K562 (cell line): ENCODE results near the gene MACROD2. TPM values are rescaled to one million over a fixed set of nuclear protein-coding genes. Genes with fewer than 3 reads are reported as not detected.

Experiments used
- ATAC-seq: fragments of 200-7000 bp; cut with Tn5 transposase; 3 replicates; pipeline ENCODE4 v1.9.1; 2020; ENCODE audit warnings: moderate library complexity
- BruUV-seq: library from RNA; stranded (reverse); fragments of 400-500 nt; replicated peaks from 2 replicates; lab custom pipeline; 2021; lab: Mats Ljungman, UMichigan
- CTCF ChIA-PET: fragments of 300-600 bp; formaldehyde crosslinking; extraction: SDS; loops from one replicate; lab custom pipeline; 2021; ENCODE audit warnings: low intra/inter-chr PET ratio; lab: Yijun Ruan, JAX
- POLR2A ChIA-PET: fragments of 300-600, 350-650 bp; sonication (Branson Sonifier 250); formaldehyde crosslinking; extraction: SDS; loops from one replicate; lab custom pipeline; 2021; ENCODE audit warnings: antibody characterized with exemption, inconsistent platforms; lab: Yijun Ruan, JAX
- DNase-seq, 4 experiments: peaks; one replicate each; pipeline versions ENCODE4 v3.0.0 to v3.0.0-alpha.2; 2011 to 2018; ENCODE audit warnings: low spot score in 3 of 4, mixed read lengths in 3 of 4; ENCODE audit errors: extremely low read depth in 1 of 4
- FAIRE-seq: peaks from 2 replicates; lab custom pipeline; 2011; peaks lifted over from hg19 to GRCh38; lab: Jason Lieb, UNC
- H2AFZ ChIP-seq: 2 replicates; pipeline ENCODE4 v1.6.0; 2011; ENCODE audit warnings: low read depth, low read length, control low read depth, inconsistent platforms
- H3K27ac ChIP-seq: fragments of 200-600 bp; 3 replicates; pipeline ENCODE4 v1.8.0; 2011; ENCODE audit warnings: low read depth, mild to moderate bottlenecking, control low read depth, inconsistent platforms, low read length, moderate library complexity, mixed read lengths; ENCODE audit errors: extremely low read depth
- H3K27me3 ChIP-seq, 2 experiments: fragments of 300-600 bp in 1 of 2; 2 replicates in 1 of 2; 3 replicates in 1 of 2; pipeline versions ENCODE4 v1.6.0 to v1.8.0; 2011; ENCODE audit warnings: inconsistent platforms in 2 of 2, low read length in 2 of 2, mild to moderate bottlenecking in 1 of 2, mixed read lengths in 1 of 2, moderate library complexity in 1 of 2; ENCODE audit not compliant: control insufficient read depth in 2 of 2, insufficient read depth in 2 of 2
- H3K36me3 ChIP-seq: fragments of 300-600 bp; 3 replicates; pipeline ENCODE4 v1.8.0; 2011; ENCODE audit warnings: mild to moderate bottlenecking, low read length, inconsistent platforms; ENCODE audit not compliant: control insufficient read depth, insufficient read depth
- H3K4me1 ChIP-seq, 2 experiments: fragments of 200-600 bp in 1 of 2; replicated peaks in 1 of 2; 2 replicates in 1 of 2; 3 replicates in 1 of 2; pipeline versions ENCODE4 v1.5.1 to v1.8.0; 2011; ENCODE audit warnings: inconsistent platforms in 2 of 2, low read length in 2 of 2, mild to moderate bottlenecking in 1 of 2, mixed read lengths in 1 of 2, moderate library complexity in 1 of 2; ENCODE audit not compliant: control insufficient read depth in 2 of 2, insufficient read depth in 2 of 2
- H3K4me2 ChIP-seq: 2 replicates; pipeline ENCODE4 v1.6.1; 2011; ENCODE audit warnings: low read length, control low read depth, inconsistent platforms, mixed read lengths; ENCODE audit not compliant: insufficient read depth
- H3K4me3 ChIP-seq: fragments of 200-600 bp; sonication (generic), shearing (Covaris generic); 2 replicates; pipeline ENCODE4 v1.5.1; 2016; ENCODE audit warnings: control low read depth, inconsistent platforms
- H3K79me2 ChIP-seq: fragments of 200-600 bp; 3 replicates; pipeline ENCODE4 v1.8.0; 2011; ENCODE audit warnings: low read length, inconsistent platforms; ENCODE audit not compliant: control insufficient read depth, insufficient read depth
- H3K9ac ChIP-seq, 2 experiments: 2 replicates each; pipeline versions ENCODE4 v1.6.0 to v1.6.1; 2011; ENCODE audit warnings: low read depth in 2 of 2, low read length in 2 of 2, control low read depth in 1 of 2, inconsistent platforms in 1 of 2, mild to moderate bottlenecking in 1 of 2, mixed read lengths in 1 of 2; ENCODE audit not compliant: insufficient read depth in 1 of 2
- H3K9me1 ChIP-seq: one replicate; pipeline ENCODE4 v1.6.0; 2011; ENCODE audit warnings: inconsistent platforms, mild to moderate bottlenecking, low read length, moderate library complexity; ENCODE audit not compliant: control insufficient read depth, insufficient read depth
- H3K9me3 ChIP-seq: replicated peaks from 2 replicates; pipeline ENCODE4 v1.5.1; 2011; ENCODE audit warnings: low read depth, low read length, inconsistent platforms; ENCODE audit not compliant: control insufficient read depth, insufficient read depth
- H4K20me1 ChIP-seq: replicated peaks from 2 replicates; pipeline ENCODE4 v1.6.1; 2011; ENCODE audit warnings: low read length, inconsistent platforms, mixed read lengths; ENCODE audit not compliant: control insufficient read depth, insufficient read depth
- FIP1L1 ChIP-seq: fragments of 200-400 bp; formaldehyde crosslinking; IDR thresholded peaks from 2 replicates; pipeline ENCODE4 v1.6.1; 2018; ENCODE audit warnings: mild to moderate bottlenecking, low read depth, low read length; ENCODE audit not compliant: poor library complexity, severe bottlenecking
- HLTF ChIP-seq: fragments of 450-650 bp; IDR thresholded peaks from 2 replicates; pipeline ENCODE4 v1.6.1; 2016
- NR1H2 ChIP-seq: sonication (generic); formaldehyde crosslinking; IDR thresholded peaks from 2 replicates; pipeline ENCODE4 v1.4.0; 2020; ENCODE audit warnings: mild to moderate bottlenecking, missing genetic modification reagents
- RFX5 ChIP-seq: IDR thresholded peaks from 2 replicates; pipeline ENCODE4 v1.6.1; 2011; ENCODE audit warnings: low read depth, mild to moderate bottlenecking, improper control_type of control experiment, low read length
- SOX6 ChIP-seq: fragments of 450-650 bp; IDR thresholded peaks from 2 replicates; pipeline ENCODE4 v1.6.1; 2014; ENCODE audit warnings: mild to moderate bottlenecking
- SP2 ChIP-seq: IDR thresholded peaks from 2 replicates; pipeline ENCODE4 v1.6.1; 2011; ENCODE audit warnings: mild to moderate bottlenecking, low read depth, low read length, moderate library complexity; ENCODE audit not compliant: poor library complexity, severe bottlenecking; ENCODE audit errors: extremely low read depth
- SRSF3 ChIP-seq: fragments of 200-400 bp; formaldehyde crosslinking; IDR thresholded peaks from 2 replicates; pipeline ENCODE4 v1.6.1; 2016; ENCODE audit warnings: mild to moderate bottlenecking, low read length, moderate library complexity; ENCODE audit not compliant: insufficient read depth
- TAF15 ChIP-seq: fragments of 200-400 bp; formaldehyde crosslinking; IDR thresholded peaks from 2 replicates; pipeline ENCODE4 v1.6.1; 2017; ENCODE audit warnings: mild to moderate bottlenecking, low read depth, low read length, moderate library complexity
- THRA ChIP-seq: fragments of 450-650 bp; IDR thresholded peaks from 2 replicates; pipeline ENCODE4 v1.6.1; 2017; ENCODE audit warnings: mild to moderate bottlenecking, moderate library complexity
- U2AF2 ChIP-seq: fragments of 200-400 bp; formaldehyde crosslinking; optimal IDR thresholded peaks from 2 replicates; pipeline ENCODE3; 2017; ENCODE audit warnings: low read depth, mild to moderate bottlenecking, low read length
- ZNF175 ChIP-seq: fragments of 200-800 bp; sonication (Bioruptor generic); IDR thresholded peaks from 2 replicates; pipeline ENCODE4 v1.6.1; 2016; ENCODE audit warnings: low read depth, mild to moderate bottlenecking, missing genetic modification characterization, missing compliant biosample characterization
- ZNF354B ChIP-seq: fragments of 250-450 bp; sonication (Bioruptor Pico); IDR thresholded peaks from 2 replicates; pipeline ENCODE4 v1.4.0; 2020
- ZNF699 ChIP-seq: fragments of 250-450 bp; sonication (Bioruptor Pico); IDR thresholded peaks from 2 replicates; pipeline ENCODE4 v1.8.0; 2021; ENCODE audit warnings: mild to moderate bottlenecking, moderate library complexity; ENCODE audit not compliant: insufficient replicate concordance
- ZNF780A ChIP-seq: fragments of 250-450 bp; sonication (Bioruptor Pico); IDR thresholded peaks from 2 replicates; pipeline ENCODE4 v1.5.0; 2021; ENCODE audit warnings: mild to moderate bottlenecking
- WGBS: fragments of 100-300 bp; shearing (Covaris generic); methylation state at CpG from one replicate; pipeline ENCODE4 v1.1.6; 2016; ENCODE audit warnings: low coverage, mixed read lengths; ENCODE audit not compliant: insufficient coverage; ENCODE audit errors: missing lambda C conversion rate; 5-methylcytosine and 5-hydroxymethylcytosine counted together
- in situ Hi-C: fragments of 300-500 bp; cut with MboI; formaldehyde crosslinking; loops from 4 replicates; pipeline ENCODE4 v1.15.0; 2018; ENCODE audit warnings: inconsistent platforms, mixed read lengths
- intact Hi-C: fragments of 100-400 bp; cut with micrococcal nuclease; formaldehyde crosslinking; loops from 2 replicates; pipeline ENCODE4 v1.14.2; 2022
- polyA plus RNA-seq, 8 experiments: library from polyadenylated mRNA; depleted of rRNA in 4 of 8; stranded (reverse) in 5 of 8; unstranded in 3 of 8; fragments of >200 nt; fragmentation: Nextera tagmentation in 2 of 8; fragmentation: Illumina TruSeq in 1 of 8; extraction: Ambion mirVana in 2 of 8; extraction: Trizol in 1 of 8; gene quantifications; 2 replicates each; pipeline versions ENCODE4 v1.2.1 to v1.2.3, GENCODE V29; 2011 to 2014; ENCODE audit warnings: inconsistent platforms in 1 of 8, missing spikeins in 1 of 8
- total RNA-seq, 7 experiments: library from RNA; depleted of rRNA in 6 of 7; stranded (reverse); fragments of >200 nt in 6 of 7; fragmentation: Illumina TruSeq in 2 of 7; extraction: Trizol in 2 of 7; gene quantifications; 2 replicates each; pipeline versions ENCODE4 v1.2.1 to v1.2.3, GENCODE V29; 2011 to 2021; ENCODE audit warnings: low replicate concordance in 1 of 7
- TF ChIP-seq, protein P1 (sequence below): fragments of 200-800 bp; sonication (Bioruptor generic); IDR thresholded peaks from 2 replicates; pipeline ENCODE4 v1.6.1; 2017; ENCODE audit warnings: missing genetic modification characterization, missing compliant biosample characterization

Gene MACROD2
- total and polyA plus RNA-seq, 9 of the 15 experiments (the other 6 are each of a cell fraction or from before 2014, with no cell fraction given), result not detected

DNA sequence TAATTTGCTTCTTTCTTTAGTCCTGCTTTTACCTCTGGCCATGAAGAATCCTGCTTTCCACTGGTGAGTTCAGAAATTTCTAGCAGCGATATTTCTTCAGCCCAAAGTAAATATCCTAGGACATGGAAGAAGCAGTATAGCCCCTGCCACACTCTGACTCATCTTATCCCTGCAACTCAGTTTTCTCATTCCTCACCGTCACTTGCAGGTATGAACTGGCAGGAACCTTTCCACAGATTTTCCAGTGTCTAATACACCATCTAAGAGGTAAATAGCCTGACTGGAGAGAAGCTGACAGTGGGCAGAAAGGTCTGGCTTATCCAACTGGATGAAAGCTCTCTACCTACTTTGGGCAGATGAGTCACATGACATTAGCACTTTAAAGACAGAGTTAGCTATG, 1158.8 kb downstream of the MACROD2 start:
- TF ChIP-seq ZNF175 (CRISPR knock-in tag), result no peak
- CTCF ChIA-PET, result no interaction called here

DNA sequence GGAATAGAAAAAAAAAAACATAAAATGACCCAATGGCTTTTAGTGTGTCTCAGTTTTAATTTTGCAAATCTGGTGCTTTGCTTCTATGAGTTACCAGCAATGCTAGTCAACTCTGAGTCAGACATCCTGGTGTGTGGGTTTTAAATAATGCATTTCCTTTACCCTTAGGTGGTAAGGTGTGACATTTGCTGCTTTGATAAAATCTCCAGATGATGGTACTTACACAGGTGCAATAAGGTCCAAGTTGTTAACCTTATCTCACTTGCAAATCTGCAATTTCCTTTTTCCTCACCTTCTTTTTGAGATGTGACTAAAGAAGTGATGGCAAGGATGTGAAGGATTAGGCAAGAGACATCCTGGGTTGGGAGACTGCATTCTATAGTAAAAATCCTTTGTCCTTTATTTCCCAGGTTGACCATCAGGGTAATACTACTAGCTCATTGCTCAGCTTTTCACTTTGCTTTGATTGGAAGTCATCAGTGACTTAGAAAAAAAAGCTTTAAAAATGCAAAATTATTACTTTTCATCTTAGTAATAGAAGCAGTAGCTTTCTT, 1160.6 kb downstream of the MACROD2 start:
- Histone ChIP-seq H3K9me3 (no peaks in the 10 kb centered on the region), H2AFZ (no peak overlapping the region), H3K4me3 (no peak overlapping the region), H3K4me1 (no peaks in the 10 kb centered on the region), H3K9me1 (no peaks in the 10 kb centered on the region), H3K9ac (no peak overlapping the region), H3K27me3 (no peaks in the 10 kb centered on the region), H3K36me3 (no peaks in the 10 kb centered on the region), H3K27ac (no peak overlapping the region), H4K20me1 (no peaks in the 10 kb centered on the region), H3K79me2 (no peaks in the 10 kb centered on the region), H3K4me2 (no peak overlapping the region)
- FAIRE-seq (no peak), ATAC-seq (no peak), DNase-seq (no peak)
- in situ Hi-C loops, result no loop called here
- intact Hi-C loops, result no loop called here
- no TSS peak for BruUV-seq
- ChIA-PET POLR2A (no interaction called here), CTCF (no interaction called here)
- no peak for TF ChIP-seq SP2
- TF ChIP-seq FIP1L1, result no peak
- no peak for TF ChIP-seq ZNF780A (CRISPR knock-in tag)
- TF ChIP-seq SRSF3, result no peak
- no peak for TF ChIP-seq U2AF2
- no peak for TF ChIP-seq THRA
- TF ChIP-seq HLTF, result no peak
- no peak for TF ChIP-seq RFX5
- TF ChIP-seq, protein P1, sequence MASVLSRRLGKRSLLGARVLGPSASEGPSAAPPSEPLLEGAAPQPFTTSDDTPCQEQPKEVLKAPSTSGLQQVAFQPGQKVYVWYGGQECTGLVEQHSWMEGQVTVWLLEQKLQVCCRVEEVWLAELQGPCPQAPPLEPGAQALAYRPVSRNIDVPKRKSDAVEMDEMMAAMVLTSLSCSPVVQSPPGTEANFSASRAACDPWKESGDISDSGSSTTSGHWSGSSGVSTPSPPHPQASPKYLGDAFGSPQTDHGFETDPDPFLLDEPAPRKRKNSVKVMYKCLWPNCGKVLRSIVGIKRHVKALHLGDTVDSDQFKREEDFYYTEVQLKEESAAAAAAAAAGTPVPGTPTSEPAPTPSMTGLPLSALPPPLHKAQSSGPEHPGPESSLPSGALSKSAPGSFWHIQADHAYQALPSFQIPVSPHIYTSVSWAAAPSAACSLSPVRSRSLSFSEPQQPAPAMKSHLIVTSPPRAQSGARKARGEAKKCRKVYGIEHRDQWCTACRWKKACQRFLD, result no peak
- no peak for TF ChIP-seq TAF15
- no peak for TF ChIP-seq ZNF699 (CRISPR knock-in tag)
- no peak for TF ChIP-seq ZNF354B (CRISPR knock-in tag)
- TF ChIP-seq SOX6, result no peak
- no peak for TF ChIP-seq NR1H2 (CRISPR knock-in tag)

More for the DNA sequence above, 1158.8 kb downstream of the MACROD2 start:
- intact Hi-C loops, result no loop called here
- 0% methylated on average over 2 of the region's 2 CpGs for WGBS
- in situ Hi-C loops, result no loop called here
- H3K79me2 ChIP-seq, result no peaks in the 10 kb centered on the region
- ATAC-seq (no peak), FAIRE-seq (no peak), DNase-seq (no peak)
- no peaks in the 10 kb centered on the region for H3K4me1 ChIP-seq
- no TSS peak for BruUV-seq
- no peak overlapping the region for H2AFZ ChIP-seq
- no peaks in the 10 kb centered on the region for H3K27me3 ChIP-seq
- no peak overlapping the region for H3K27ac ChIP-seq
- no peak overlapping the region for H3K4me2 ChIP-seq
- H3K9me1 ChIP-seq, result no peaks in the 10 kb centered on the region
- POLR2A ChIA-PET, result no interaction called here
- no peaks in the 10 kb centered on the region for H4K20me1 ChIP-seq
- no peak overlapping the region for H3K9ac ChIP-seq
- H3K36me3 ChIP-seq, result no peaks in the 10 kb centered on the region
- no peak overlapping the region for H3K4me3 ChIP-seq
- H3K9me3 ChIP-seq, result no peaks in the 10 kb centered on the region
